K562 (cell line): ENCODE measurements around the gene SLIRP.

Source experiments
- KDM5B ChIP-seq: fragments of 200-600 bp; sonication (generic); IDR thresholded peaks from 2 replicates; pipeline ENCODE4 v1.6.1; 2012; ENCODE audit warnings: low read depth, mild to moderate bottlenecking, moderate library complexity, low read length, control low read depth, inconsistent platforms; ENCODE audit not compliant: insufficient replicate concordance
- RFX5 ChIP-seq: IDR thresholded peaks from 2 replicates; pipeline ENCODE4 v1.6.1; 2011; ENCODE audit warnings: low read depth, mild to moderate bottlenecking, improper control_type of control experiment, low read length
- THAP7 ChIP-seq: fragments of 250-450 bp; sonication (Bioruptor Pico); IDR thresholded peaks from 2 replicates; pipeline ENCODE4 v1.5.0; 2021

GRCh38 chr14:77722301-77722700 lies 14.4 kb downstream of the SLIRP start:
- TF ChIP-seq THAP7 (CRISPR knock-in tag) (no peak), RFX5 (no peak), KDM5B (no peak)
